Measurements from ENCODE around the gene MRPS18B. TPM values are rescaled to one million over a fixed set of nuclear protein-coding genes. Genes with fewer than 3 reads are reported as not detected.

The MRPS18B gene
- total RNA-seq = 118 and 134 TPM in 2 replicates

GRCh38 chr6:30617565-30618269, at the start of gene MRPS18B:
TSS of gene MRPS18B (plus strand) at chr6:30617840. CDS start at chr6:30617866, 26 bp downstream.

GRCh38 chr6:30571075-30571761, 46.4 kb upstream of the MRPS18B start, which contains the start of gene ABCF1:
TSS of gene ABCF1 (plus strand) at chr6:30571442. CDS start at chr6:30571488, 46 bp downstream.

GRCh38 chr6:30616811-30617564, 652 bp upstream of the MRPS18B start, which contains the start of gene PPP1R10:
TSS of gene PPP1R10 (minus strand) at chr6:30617243. CDS start at chr6:30609944, 7,299 bp downstream.

GRCh38 chr6:30626484-30627366, 9.1 kb downstream of the MRPS18B start, which contains the start of gene ATAT1:
TSS of gene ATAT1 (plus strand) at chr6:30626874.

GRCh38 chr6:30646450-30647241, 29.0 kb downstream of the MRPS18B start, which contains the start of gene C6orf136:
TSS of gene C6orf136 (plus strand) at chr6:30647133. CDS start at chr6:30647232, 99 bp downstream.

GRCh38 chr6:30672445-30673253, 55.0 kb downstream of the MRPS18B start, which contains the start of gene DHX16:
TSS of gene DHX16 (minus strand) at chr6:30673006. CDS start at chr6:30672841, 165 bp downstream.

Small RNA genes within 50 kb of the gene (small RNA-seq; reads per million reads assigned to genes)
- gene MIR877 = 0.19 reads per million

Other genes starting within 250 kb of the MRPS18B start
- gene HLA-E, start 128.3 kb upstream of the MRPS18B start, total RNA-seq = 122 and 139 TPM in 2 replicates
- 38.6 and 44.4 TPM in 2 replicates for gene GNL1, start 61.4 kb upstream of the MRPS18B start, total RNA-seq
- gene PRR3, start 60.5 kb upstream of the MRPS18B start, total RNA-seq = 7.3 and 8.0 TPM in 2 replicates
- 34.9 and 42.2 TPM in 2 replicates for gene ABCF1, start 46.4 kb upstream of the MRPS18B start, total RNA-seq
- 43.4 and 53.0 TPM in 2 replicates for gene PPP1R10, start 597 bp upstream of the MRPS18B start, total RNA-seq
- gene ATAT1, start 9.0 kb downstream of the MRPS18B start, total RNA-seq = 3.3 and 4.1 TPM in 2 replicates
- gene C6orf136, start 29.3 kb downstream of the MRPS18B start, total RNA-seq = 3.1 and 4.4 TPM in 2 replicates
- 22.8 and 27.8 TPM in 2 replicates for gene DHX16, start 55.2 kb downstream of the MRPS18B start, total RNA-seq
- 44.5 and 73.1 TPM in 2 replicates for gene PPP1R18, start 68.8 kb downstream of the MRPS18B start, total RNA-seq
- 7.7 and 9.0 TPM in 2 replicates for gene NRM, start 73.1 kb downstream of the MRPS18B start, total RNA-seq
- gene MDC1, start 99.4 kb downstream of the MRPS18B start, total RNA-seq = 6.2 and 10.0 TPM in 2 replicates
- 819 and 1,073 TPM in 2 replicates for gene TUBB, start 102.5 kb downstream of the MRPS18B start, total RNA-seq
- 88.4 and 104 TPM in 2 replicates for gene FLOT1, start 124.8 kb downstream of the MRPS18B start, total RNA-seq
- gene IER3, start 126.7 kb downstream of the MRPS18B start, total RNA-seq = 8.8 and 13.7 TPM in 2 replicates